ENCODE measurements around the gene DNAJC16. TPM values are rescaled to one million over a fixed set of nuclear protein-coding genes. Genes with fewer than 3 reads are reported as not detected.

DNAJC16 gene
- total and polyA plus RNA-seq, 4 donors: 3.3 to 14.2 (median 11.1) TPM

DNA sequence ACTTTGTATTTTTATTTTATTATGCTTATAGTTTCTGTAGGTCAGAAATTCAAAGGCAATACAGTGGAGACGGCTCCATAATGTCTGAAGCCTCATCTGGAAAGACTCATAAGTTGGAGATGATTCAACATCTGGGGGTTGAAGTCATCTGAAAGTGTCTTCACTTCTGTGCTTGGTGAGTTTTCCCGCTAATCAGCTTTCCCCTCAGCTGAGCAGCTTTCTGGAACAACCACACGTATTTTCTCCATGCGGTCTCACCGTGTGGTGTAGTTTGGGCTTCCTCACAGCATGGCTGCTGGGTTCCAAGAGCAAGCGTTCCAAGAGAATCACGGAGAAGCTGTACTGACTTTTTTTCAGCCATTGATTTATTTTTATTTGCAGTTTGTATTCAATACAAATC is 83.0 kb downstream of the DNAJC16 start:
- DNase-seq (ENCODE audit: low spot score): no peak
- 93% methylated on average over 7 of the region's 7 CpGs for WGBS
- Histone ChIP-seq H3K4me1 (ENCODE audit: control insufficient read depth in 4 of 4, insufficient read depth in 4 of 4, low read length in 3 of 4) (peaks cover 1 to 16% (median 12%) of the 10 kb centered on the region in 4 donors), H3K36me3 (ENCODE audit: control insufficient read depth in 4 of 4, insufficient read depth in 3 of 4, low read depth in 1 of 4, low read length in 3 of 4) (no peaks in the 10 kb centered on the region), H3K27me3 (ENCODE audit: control insufficient read depth in 4 of 4, insufficient read depth in 4 of 4, low read length in 3 of 4) (no peaks in the 10 kb centered on the region), H3K9me3 (ENCODE audit: control insufficient read depth in 4 of 4, low read length in 3 of 4) (no peaks in the 10 kb centered on the region), H3K4me3 (ENCODE audit: low read depth in 1 of 3, low read length in 3 of 3) (no peak overlapping the region), H3K27ac (ENCODE audit: low read depth in 1 of 2, low read length in 2 of 2) (no peak overlapping the region), H3K9ac (ENCODE audit: low read depth in 1 of 2, low read length in 2 of 2) (no peak overlapping the region)
- TF ChIP-seq RAD21 (IDR thresholded peaks at IDR 0.05): no peak
- no peak for TF ChIP-seq HNF4G (IDR thresholded peaks at IDR 0.05)

DNA sequence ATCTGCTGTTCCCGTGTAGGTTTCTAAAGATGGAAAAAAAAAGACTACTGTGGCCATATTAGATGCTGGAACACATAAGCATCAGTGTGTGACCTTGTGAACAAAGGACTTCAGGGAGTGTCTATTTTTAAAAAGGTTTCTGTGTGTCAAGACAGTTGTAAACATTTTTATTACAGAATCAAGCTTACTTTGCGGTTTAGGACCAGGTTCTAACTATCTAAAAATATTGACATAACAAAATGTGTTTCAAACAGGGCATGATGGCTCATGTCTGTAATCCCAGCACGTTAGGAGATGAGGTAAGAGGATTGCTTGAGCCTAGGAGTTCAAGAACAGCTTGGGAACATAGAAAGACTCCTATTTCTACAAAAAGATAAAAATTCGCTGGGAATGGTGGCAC is 83.5 kb downstream of the DNAJC16 start:
- WGBS: 71% methylated on average over 4 of the region's 4 CpGs
- DNase-seq (ENCODE audit: low spot score): no peak
- no peaks in the 10 kb centered on the region for H3K36me3 ChIP-seq (ENCODE audit: control insufficient read depth in 4 of 4, insufficient read depth in 3 of 4, low read depth in 1 of 4, low read length in 3 of 4)
- no peak overlapping the region for H3K27ac ChIP-seq (ENCODE audit: low read depth in 1 of 2, low read length in 2 of 2)
- H3K9me3 ChIP-seq (ENCODE audit: control insufficient read depth in 4 of 4, low read length in 3 of 4): no peaks in the 10 kb centered on the region
- peaks cover 1 to 13% (median 9%) of the 10 kb centered on the region in 4 donors for H3K4me1 ChIP-seq (ENCODE audit: control insufficient read depth in 4 of 4, insufficient read depth in 4 of 4, low read length in 3 of 4)
- no peak for TF ChIP-seq FOXA2 (IDR thresholded peaks at IDR 0.05)
- TF ChIP-seq FOXA1 (IDR thresholded peaks at IDR 0.05): no peak
- TF ChIP-seq YY1 (IDR thresholded peaks at IDR 0.05): no peak
- no peak for TF ChIP-seq GABPA (IDR thresholded peaks at IDR 0.05 in 1 of 2, conservative IDR thresholded peaks at IDR 0.05 in 1 of 2)
- TF ChIP-seq, protein P1, sequence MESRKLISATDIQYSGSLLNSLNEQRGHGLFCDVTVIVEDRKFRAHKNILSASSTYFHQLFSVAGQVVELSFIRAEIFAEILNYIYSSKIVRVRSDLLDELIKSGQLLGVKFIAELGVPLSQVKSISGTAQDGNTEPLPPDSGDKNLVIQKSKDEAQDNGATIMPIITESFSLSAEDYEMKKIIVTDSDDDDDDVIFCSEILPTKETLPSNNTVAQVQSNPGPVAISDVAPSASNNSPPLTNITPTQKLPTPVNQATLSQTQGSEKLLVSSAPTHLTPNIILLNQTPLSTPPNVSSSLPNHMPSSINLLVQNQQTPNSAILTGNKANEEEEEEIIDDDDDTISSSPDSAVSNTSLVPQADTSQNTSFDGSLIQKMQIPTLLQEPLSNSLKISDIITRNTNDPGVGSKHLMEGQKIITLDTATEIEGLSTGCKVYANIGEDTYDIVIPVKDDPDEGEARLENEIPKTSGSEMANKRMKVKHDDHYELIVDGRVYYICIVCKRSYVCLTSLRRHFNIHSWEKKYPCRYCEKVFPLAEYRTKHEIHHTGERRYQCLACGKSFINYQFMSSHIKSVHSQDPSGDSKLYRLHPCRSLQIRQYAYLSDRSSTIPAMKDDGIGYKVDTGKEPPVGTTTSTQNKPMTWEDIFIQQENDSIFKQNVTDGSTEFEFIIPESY (IDR thresholded peaks at IDR 0.05): no peak
- no peak for TF ChIP-seq RAD21 (IDR thresholded peaks at IDR 0.05)
- H3K9ac ChIP-seq (ENCODE audit: low read depth in 1 of 2, low read length in 2 of 2): no peak overlapping the region
- H3K4me3 ChIP-seq (ENCODE audit: low read depth in 1 of 3, low read length in 3 of 3): no peak overlapping the region
- H3K27me3 ChIP-seq (ENCODE audit: control insufficient read depth in 4 of 4, insufficient read depth in 4 of 4, low read length in 3 of 4): no peaks in the 10 kb centered on the region

DNA sequence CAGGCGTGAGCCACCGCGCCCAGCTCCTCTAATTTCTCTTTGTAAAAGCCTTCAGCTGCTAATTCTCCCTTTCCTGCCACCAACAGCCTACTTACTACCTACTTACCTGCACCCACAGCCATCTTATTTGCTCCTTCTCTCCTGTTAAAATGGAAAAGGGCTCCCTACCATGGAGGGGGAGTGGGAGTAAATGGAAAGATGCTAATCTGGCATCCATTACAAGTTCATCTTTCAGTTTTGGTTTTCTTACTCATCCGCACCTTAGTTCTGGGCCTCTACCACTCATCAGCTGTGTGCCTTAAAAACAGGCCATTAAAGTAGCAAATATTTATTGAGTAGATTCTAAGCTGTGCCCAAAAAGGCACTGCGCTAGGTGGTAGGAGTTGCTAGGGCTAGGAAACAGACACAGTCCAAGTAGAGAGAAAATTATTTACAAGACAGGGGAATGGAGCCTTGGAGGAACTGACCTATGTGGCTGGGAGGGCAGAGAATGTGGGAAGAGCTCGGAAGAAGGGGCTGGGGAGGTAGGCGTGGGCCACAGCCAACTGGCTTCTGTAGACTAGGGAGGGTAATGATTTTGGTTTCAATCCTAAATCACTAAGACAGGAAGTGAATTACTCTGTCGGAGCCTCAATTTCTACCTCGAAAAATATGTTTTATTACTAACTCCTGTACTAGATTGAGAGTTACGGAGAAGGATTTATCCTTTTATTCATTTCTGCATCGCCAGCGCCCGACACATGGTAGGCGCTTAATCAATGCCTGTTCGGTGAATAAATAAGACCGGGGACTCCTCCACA is 89.9 kb downstream of the DNAJC16 start:
- WGBS: 34% methylated on average over 16 of the region's 16 CpGs
- peaks cover 6 to 41% (median 29%) of the 10 kb centered on the region in 4 donors for H3K4me1 ChIP-seq (ENCODE audit: control insufficient read depth in 4 of 4, insufficient read depth in 4 of 4, low read length in 3 of 4)
- H3K27ac ChIP-seq (ENCODE audit: low read depth in 1 of 2, low read length in 2 of 2): peak overlapping the region; percentile 97 to 99
- H3K27me3 ChIP-seq (ENCODE audit: control insufficient read depth in 4 of 4, insufficient read depth in 4 of 4, low read length in 3 of 4): no peaks in the 10 kb centered on the region
- H3K36me3 ChIP-seq (ENCODE audit: control insufficient read depth in 4 of 4, insufficient read depth in 3 of 4, low read depth in 1 of 4, low read length in 3 of 4): no peaks in the 10 kb centered on the region
- TF ChIP-seq, protein P2, sequence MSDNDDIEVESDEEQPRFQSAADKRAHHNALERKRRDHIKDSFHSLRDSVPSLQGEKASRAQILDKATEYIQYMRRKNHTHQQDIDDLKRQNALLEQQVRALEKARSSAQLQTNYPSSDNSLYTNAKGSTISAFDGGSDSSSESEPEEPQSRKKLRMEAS (IDR thresholded peaks at IDR 0.05): no peak
- TF ChIP-seq YY1 (IDR thresholded peaks at IDR 0.05) (no peak), GABPA (IDR thresholded peaks at IDR 0.05 in 1 of 2, conservative IDR thresholded peaks at IDR 0.05 in 1 of 2) (no peak), EGR1 (IDR thresholded peaks at IDR 0.05; ENCODE audit: low read depth in 2 of 2) (no peak), JUND (IDR thresholded peaks at IDR 0.05) (no peak)
- TF ChIP-seq, protein P3, sequence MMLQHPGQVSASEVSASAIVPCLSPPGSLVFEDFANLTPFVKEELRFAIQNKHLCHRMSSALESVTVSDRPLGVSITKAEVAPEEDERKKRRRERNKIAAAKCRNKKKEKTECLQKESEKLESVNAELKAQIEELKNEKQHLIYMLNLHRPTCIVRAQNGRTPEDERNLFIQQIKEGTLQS (IDR thresholded peaks at IDR 0.05): no peak
- TF ChIP-seq, protein P1 (IDR thresholded peaks at IDR 0.05): no peak
- H3K9ac ChIP-seq (ENCODE audit: low read depth in 1 of 2, low read length in 2 of 2): peak overlapping the region; percentile 44 to 78
- no peaks in the 10 kb centered on the region for H3K9me3 ChIP-seq (ENCODE audit: control insufficient read depth in 4 of 4, low read length in 3 of 4)
- H3K4me3 ChIP-seq (ENCODE audit: low read depth in 1 of 3, low read length in 3 of 3): peak overlapping the region; percentile 81 to 94 (median 85)
- no peak for DNase-seq (ENCODE audit: low spot score)
